GM08714 (cell line): Measurements from ENCODE around the gene SBF1.

Experiments
- H3K4me3 ChIP-seq: fragments of 200-500 bp; sonication (Bioruptor generic); 2 replicates; pipeline ENCODE4 v1.5.1; 2014; ENCODE audit warnings: mild to moderate bottlenecking, low read length, inconsistent platforms
- ZNF274 ChIP-seq: IDR thresholded peaks from 2 replicates; pipeline ENCODE4 v1.6.1; 2012; ENCODE audit warnings: mild to moderate bottlenecking, low read depth, low read length

The SBF1 gene

DNA sequence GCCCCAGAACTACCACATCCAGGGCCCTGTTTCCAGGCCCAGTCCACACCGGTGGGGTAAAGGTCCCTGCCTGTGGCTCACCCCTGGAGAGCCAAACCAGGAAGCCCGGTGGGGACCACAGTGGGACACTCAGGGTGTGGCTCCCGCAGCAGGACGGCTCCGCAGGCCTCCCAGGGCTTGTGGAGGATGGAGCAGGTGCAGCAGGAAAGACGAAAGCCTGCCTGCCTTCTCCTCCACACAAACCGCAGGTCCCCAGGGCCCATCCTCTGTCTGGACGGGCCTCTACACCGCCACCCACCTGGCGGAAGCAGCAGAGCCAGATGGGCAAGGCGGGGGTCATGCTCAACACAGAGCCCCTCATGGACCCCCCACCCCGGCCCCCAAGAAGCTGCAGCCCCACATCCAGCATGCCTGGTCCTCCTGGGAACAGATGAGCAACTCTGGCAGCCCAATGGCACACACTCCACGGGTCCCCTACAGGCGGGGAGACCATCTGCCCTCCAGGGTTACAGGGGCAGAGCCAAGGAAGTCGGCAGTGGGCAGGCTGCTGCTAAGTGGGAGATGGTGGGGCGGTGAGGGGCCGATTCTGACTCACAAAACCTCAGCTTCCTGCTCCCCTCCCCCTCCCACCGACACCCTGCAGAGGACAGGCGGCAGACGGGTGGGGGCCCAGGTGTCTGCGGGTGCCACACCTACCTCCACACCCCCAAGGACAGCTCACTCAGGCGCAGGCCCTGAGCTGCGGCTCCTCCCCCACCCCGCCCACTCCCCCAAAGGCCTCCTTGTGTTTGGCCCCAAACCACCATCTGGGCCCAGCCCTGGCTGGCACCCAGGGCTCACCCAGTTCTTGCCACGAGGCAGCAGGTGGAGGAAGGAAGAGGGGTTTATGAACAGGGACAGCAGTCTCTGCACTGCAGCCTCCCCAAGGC is 5.2 kb downstream of the SBF1 start:
- H3K4me3 ChIP-seq: peak overlapping the region; percentile 34; the same call in 1 of the 2 replicates

DNA sequence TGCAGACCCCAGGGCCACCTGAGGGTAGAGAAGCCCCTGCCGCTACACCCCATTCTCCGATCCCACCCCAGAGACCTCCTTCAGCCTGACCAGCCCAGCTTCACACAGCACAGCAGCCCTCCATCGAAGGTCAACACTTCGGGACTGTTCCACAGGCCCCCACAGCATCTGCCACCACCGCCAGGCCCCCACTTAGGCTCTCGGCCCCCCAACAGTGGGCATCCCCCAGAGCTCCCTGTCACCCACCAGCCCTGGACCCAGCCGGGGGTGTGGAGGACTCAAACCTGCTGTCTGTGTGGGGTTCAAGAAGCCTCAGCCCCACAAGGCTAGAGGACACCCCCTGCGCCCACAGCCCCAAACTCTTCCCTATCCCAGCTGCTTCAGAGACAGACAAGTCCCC is 6.2 kb downstream of the SBF1 start:
- H3K4me3 ChIP-seq: peak overlapping the region; percentile 34; the same call in 1 of the 2 replicates
- no peak for TF ChIP-seq ZNF274

More for the DNA sequence above, 5.2 kb downstream of the SBF1 start:
- no peak for TF ChIP-seq ZNF274

DNA sequence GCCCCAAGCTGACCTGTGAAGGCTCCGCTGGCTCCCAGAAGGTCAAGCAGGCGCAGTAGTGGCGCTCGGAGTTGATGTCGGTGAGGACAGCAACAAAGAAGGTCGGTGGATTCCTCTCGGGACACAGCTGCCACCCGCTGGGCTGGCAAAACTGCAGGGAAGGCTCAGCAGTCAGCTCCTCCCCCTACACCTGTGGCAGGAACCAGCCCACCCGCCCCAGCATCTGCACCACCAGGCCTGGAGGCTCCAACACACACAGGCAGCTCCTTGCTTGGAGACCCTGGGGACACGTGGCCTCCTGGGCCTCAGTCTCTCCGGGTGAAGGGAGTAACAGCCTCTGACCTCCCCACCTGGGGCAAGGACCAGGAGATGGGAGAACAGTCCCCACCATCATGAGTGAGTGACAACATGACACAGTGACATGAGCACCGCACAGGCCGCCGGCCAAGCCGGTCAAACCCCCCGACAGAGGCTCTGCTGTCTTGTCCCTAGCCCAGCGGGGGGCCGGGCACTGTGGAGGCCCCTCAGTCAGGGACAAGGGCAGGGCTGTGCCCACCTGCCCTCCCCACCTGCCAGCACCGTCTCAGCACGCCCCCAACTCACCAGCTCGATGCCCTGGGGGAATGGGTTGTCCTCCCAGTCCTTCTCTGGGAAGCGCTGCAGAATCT is 6.9 kb downstream of the SBF1 start:
- no peak overlapping the region; the same call in 1 of the 2 replicates for H3K4me3 ChIP-seq

DNA sequence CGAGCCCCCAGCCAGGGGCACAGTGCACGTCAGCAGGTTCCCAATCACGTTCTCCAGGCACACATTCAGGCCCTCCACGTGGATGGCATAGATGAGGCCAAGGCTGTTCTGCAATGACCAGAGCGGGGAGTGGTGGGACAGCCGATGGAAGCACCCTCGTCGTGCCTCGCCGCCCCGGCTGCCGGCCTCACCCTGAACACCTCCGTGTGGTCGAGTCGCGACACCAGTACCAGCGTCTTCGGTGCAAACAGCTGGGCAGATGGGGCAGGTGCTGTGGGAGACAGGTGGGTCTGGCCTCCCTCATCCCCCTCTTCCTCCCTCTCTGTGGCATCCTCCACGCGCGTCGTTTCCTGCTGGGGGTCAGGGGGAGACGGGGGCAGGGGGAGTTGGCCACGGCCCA is 7.5 kb downstream of the SBF1 start:
- no peak overlapping the region for H3K4me3 ChIP-seq
- TF ChIP-seq ZNF274: no peak

More for the DNA sequence above, 6.9 kb downstream of the SBF1 start:
- TF ChIP-seq ZNF274: no peak

DNA sequence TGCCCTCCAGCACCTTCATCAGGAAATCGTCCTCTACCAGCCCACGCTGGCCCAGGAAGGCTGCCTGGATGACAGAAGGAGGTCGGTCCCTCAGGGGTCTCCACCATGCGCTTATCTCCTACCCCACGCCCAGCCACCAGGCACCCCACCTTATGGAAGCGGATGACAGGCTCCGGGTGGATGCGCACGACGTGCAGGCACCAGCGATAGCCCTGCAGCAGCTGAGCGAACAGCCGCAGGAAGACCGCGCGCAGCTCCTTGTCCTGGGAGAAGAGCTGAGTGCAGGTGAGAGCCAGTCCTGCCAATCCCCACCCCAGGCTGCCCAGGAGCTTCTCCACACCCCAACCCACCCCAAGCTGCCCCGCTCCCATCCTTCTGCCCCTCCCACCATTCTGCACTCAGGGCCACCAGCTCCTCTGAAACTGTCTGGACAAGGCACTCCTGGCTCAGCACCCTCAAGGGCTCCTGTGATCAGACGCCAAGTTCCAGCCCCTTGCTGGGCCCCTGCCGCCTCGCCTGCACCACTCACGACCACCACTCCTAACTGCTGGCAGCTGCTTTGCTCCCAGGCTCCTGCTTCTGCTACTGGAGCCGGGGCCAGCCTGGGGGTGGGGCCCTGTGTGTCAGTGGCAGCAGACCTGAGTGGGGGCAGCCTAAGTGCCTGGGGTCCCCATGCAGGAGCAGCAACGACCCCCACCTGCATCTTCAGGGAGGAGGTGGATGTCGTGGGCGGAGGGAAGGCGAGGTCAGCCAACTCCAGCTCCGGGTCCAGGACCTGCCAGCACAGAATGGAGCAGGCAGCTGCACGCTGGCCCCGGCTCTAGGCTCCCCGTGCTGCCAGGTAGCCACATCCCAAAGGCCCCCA is 9.5 kb downstream of the SBF1 start:
- TF ChIP-seq ZNF274: no peak
- no peak overlapping the region for H3K4me3 ChIP-seq

DNA sequence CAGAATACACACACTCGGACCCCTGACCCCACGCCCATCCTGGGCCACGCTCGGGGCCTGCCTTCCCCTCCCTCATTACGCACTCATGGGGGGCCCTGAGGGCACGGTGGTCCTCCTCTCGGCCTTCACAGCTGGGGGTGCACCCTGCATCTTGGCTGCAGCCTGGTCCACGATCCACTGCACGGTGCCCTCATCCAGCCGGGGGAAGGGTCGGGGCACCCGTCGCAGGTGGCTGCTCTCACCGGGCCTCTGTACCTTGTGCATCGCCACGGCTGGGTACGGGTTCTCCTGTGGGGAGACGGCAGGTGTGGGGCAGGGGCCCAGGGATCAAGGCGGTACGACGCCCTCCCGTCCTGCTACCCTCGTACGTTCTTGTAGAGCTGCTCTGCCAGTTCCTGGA is 10.4 kb downstream of the SBF1 start:
- H3K4me3 ChIP-seq: no peak overlapping the region
- no peak for TF ChIP-seq ZNF274

DNA sequence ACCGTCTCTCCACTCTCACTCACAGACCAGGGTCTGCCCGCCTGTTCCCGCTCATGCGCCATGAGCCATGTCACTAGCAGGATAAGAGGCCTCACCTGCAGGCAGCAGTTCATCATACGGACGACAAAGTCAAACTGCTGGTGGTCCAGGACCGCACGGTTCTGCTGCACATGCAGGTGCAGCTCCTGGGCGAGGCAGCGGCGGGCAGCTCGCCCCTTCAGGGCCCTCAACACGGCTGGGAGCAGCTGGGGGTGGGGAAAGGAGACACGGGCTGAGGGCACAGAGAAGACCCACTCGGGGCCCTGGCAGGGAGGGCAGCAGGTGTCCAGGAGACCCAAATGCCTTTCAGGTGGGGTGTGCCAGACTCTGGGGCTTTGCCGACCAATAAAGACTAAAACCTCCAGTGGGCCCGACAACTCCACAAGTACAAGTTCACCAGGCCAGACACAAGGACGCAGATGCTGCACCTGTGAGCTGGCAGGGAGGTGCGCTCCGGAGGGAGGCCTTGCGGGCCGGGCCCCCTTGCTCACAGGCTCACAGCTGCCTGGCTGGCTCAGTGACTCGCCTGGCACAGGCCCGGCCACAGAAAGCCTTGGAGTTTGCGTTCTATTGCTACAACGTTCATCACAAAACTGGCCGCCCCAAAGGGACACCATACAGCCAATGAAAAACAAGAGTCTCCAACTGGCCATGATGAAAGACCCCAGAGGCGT is 11.5 kb downstream of the SBF1 start:
- H3K4me3 ChIP-seq: no peak overlapping the region
- no peak for TF ChIP-seq ZNF274

DNA sequence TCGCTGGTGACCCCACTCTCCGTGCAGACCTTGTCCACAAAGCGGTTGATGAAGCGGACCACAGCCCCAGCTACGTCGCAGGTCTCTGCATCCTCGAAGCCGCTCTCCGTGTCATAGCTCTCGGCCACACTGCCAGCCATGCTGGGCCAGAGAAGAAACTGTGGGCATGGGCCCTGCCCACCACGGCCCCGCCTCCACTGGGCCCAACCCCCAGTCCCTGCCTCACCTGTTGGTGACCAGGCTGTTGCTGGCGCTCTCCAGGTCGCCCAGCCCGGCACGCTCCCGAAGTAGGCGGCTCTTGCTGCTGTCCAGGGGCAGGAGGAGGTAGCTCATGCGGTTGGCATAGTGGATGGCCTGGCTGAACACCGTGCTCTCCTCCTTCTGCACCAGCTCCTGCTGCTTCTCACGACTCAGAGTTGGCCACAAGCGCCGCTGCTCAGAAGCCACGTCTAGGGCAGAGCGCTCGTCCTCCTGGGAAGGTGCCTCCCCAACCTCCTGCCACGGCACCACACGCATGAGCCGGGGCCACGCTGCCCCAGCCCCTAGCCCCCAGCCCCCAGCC is 12.8 kb downstream of the SBF1 start:
- no peak overlapping the region for H3K4me3 ChIP-seq
- TF ChIP-seq ZNF274: no peak

DNA sequence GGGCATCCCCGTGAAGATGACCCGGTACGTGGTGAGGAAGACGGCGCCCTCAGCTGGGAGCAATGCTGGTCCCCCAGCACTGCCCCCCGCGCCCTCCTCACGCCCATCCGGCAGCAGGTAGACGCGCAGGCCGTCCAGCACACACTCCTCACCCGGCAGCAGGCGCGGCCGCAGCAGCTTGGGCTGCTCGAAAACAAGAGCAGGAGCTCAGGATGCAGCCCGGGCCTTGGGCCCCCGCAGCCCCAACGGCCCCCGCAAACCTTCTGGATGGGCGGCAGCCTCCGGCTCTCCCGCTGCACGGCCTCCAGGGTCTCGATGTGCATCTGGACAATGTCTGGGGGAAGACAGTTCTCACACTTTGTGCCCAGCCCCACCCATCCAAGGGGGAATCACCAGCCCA is 13.3 kb downstream of the SBF1 start:
- no peak overlapping the region for H3K4me3 ChIP-seq
- no peak for TF ChIP-seq ZNF274

DNA sequence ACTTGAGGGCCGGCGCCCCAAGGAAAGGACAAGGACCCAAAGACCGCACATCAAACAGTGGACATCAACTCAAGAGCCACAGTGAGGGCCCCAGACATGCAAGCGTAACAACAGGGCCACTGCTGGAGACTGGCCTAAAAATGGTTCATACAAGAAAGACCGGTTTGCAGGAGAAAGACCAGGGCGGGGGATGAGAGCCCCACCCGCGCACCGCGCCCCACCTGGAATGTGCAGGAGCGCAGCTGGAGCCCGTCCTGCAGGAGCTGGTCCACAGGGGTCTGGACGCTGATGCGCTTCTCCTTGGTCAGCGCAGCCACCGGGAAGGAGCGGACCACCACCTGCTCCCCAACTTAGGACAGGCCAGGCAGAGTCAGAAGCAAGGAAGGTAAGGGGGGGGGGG is 13.9 kb downstream of the SBF1 start:
- no peak overlapping the region for H3K4me3 ChIP-seq
- TF ChIP-seq ZNF274: no peak

DNA sequence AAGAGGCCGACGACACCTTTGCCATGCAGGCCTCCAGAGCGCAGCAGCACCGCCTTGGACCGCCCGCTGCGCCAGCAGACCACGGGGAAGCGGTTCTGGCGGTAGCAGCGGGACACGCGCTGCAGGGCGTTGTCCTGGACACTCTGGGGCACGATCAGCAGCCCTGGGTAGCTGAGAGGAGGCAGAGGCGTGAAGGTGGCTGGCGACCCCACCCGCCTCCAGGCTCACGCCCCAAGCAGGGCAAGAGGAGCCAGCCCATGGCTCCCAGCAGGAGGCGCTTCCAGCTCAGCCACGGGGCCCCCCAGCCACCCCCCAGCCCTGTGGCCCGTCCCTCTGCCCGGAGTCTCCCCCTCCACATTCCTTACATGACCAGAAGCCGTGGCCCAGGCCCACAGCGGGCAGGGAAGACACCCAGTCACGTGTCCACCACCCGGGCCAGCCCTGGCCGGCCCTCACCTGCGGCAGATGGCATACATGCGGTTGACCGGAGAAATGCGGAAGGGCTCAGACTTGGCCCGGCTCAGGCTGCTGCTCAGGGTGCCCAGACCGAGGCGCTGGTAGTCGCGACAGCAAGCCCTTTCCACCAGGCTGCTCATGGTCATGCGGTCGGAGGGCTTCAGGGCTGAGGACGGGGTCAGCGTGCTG is 15.2 kb downstream of the SBF1 start:
- no peak overlapping the region for H3K4me3 ChIP-seq
- TF ChIP-seq ZNF274: no peak

DNA sequence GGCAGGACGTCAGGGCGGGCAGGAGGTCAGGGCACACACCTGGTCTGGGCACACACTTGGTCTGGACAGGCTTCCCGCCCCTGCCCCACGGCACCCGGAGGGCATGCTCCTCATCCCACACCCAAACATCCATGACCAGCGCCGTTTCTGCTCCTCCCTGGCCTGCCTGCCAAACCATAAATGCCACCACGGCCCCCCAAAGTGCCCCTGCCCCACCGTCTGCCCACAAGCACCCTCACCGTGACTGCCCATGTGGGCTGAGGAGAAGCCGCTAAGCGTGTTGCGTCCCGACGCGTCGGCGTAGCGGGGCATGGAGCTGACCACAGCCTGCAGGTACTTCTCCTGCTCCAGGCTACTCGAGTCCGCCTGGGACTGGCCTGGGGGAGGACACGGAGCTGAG is 15.8 kb downstream of the SBF1 start:
- no peak overlapping the region for H3K4me3 ChIP-seq
- no peak for TF ChIP-seq ZNF274
